HepG2 (cell line): Measurements from ENCODE around the gene YLPM1.

Experiments
- ATF6 ChIP-seq: sonication (generic); formaldehyde crosslinking; conservative IDR thresholded peaks from 2 replicates; pipeline ENCODE4 v1.4.0; 2020; ENCODE audit warnings: missing genetic modification reagents
- BCL3 ChIP-seq: sonication (generic); formaldehyde crosslinking; IDR thresholded peaks from 2 replicates; pipeline ENCODE4 v1.5.1; 2020; ENCODE audit warnings: mild to moderate bottlenecking, missing genetic modification reagents, moderate library complexity
- BHLHE40 ChIP-seq: IDR thresholded peaks from 2 replicates; pipeline ENCODE4 v1.6.1; 2011; ENCODE audit warnings: low read length, improper control_type of control experiment
- BRD4 ChIP-seq: sonication (generic); formaldehyde crosslinking; IDR thresholded peaks from 2 replicates; pipeline ENCODE4 v1.4.0; 2020; ENCODE audit warnings: missing genetic modification reagents
- CTCF ChIP-seq: sonication (generic); formaldehyde crosslinking; IDR thresholded peaks from 2 replicates; pipeline ENCODE4 v1.5.0; 2020; ENCODE audit warnings: mild to moderate bottlenecking, missing genetic modification reagents, moderate library complexity
- EZH2 ChIP-seq: conservative IDR thresholded peaks from 2 replicates; pipeline ENCODE4 v1.6.1; 2012; ENCODE audit warnings: mild to moderate bottlenecking, low read depth, low read length, moderate library complexity
- NFYB ChIP-seq: sonication (generic); formaldehyde crosslinking; IDR thresholded peaks from 2 replicates; pipeline ENCODE4 v1.4.0; 2020; ENCODE audit warnings: missing genetic modification reagents
- PHF20 ChIP-seq: sonication (generic); formaldehyde crosslinking; IDR thresholded peaks from 2 replicates; pipeline ENCODE4 v1.5.0; 2020; ENCODE audit warnings: mild to moderate bottlenecking, missing genetic modification reagents
- SP2 ChIP-seq: sonication (generic); formaldehyde crosslinking; IDR thresholded peaks from 2 replicates; pipeline ENCODE4 v1.5.1; 2020; ENCODE audit warnings: mild to moderate bottlenecking, missing genetic modification reagents
- ZNF235 ChIP-seq: sonication (generic); formaldehyde crosslinking; IDR thresholded peaks from 2 replicates; pipeline ENCODE4 v1.8.1; 2023; ENCODE audit warnings: mild to moderate bottlenecking, missing genetic modification reagents, borderline replicate concordance
- ZNF253 ChIP-seq: sonication (generic); formaldehyde crosslinking; IDR thresholded peaks from 2 replicates; pipeline ENCODE4 v1.8.0; 2022; ENCODE audit warnings: mild to moderate bottlenecking, missing genetic modification reagents, borderline replicate concordance
- ZNF260 ChIP-seq: sonication (generic); formaldehyde crosslinking; IDR thresholded peaks from 2 replicates; pipeline ENCODE4 v1.4.0; 2020; ENCODE audit warnings: missing genetic modification reagents, low read depth, mild to moderate bottlenecking, borderline replicate concordance
- ZNF672 ChIP-seq: sonication (generic); formaldehyde crosslinking; IDR thresholded peaks from 2 replicates; pipeline ENCODE4 v1.8.1; 2022; ENCODE audit warnings: missing genetic modification reagents
- TF ChIP-seq, protein P1 (sequence below): IDR thresholded peaks from 2 replicates; pipeline ENCODE4 v1.6.1; 2016

GRCh38 chr14:74735125-74735524 is 28.0 kb upstream of the YLPM1 start:
- TF ChIP-seq ZNF253 (CRISPR knock-in tag) = no peak
- no peak for TF ChIP-seq EZH2
- no peak for TF ChIP-seq NFYB (CRISPR knock-in tag)
- TF ChIP-seq, protein P1, sequence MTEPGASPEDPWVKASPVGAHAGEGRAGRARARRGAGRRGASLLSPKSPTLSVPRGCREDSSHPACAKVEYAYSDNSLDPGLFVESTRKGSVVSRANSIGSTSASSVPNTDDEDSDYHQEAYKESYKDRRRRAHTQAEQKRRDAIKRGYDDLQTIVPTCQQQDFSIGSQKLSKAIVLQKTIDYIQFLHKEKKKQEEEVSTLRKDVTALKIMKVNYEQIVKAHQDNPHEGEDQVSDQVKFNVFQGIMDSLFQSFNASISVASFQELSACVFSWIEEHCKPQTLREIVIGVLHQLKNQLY = no peak
- no peak for TF ChIP-seq BCL3 (CRISPR knock-in tag)
- TF ChIP-seq ZNF260 (CRISPR knock-in tag) = no peak
- TF ChIP-seq PHF20 (CRISPR knock-in tag) = no peak
- TF ChIP-seq SP2 (CRISPR knock-in tag) = no peak
- TF ChIP-seq ZNF672 = no peak
- TF ChIP-seq ZNF235 (CRISPR knock-in tag) = no peak
- no peak for TF ChIP-seq ATF6 (CRISPR knock-in tag)
- TF ChIP-seq CTCF (CRISPR knock-in tag) = no peak
- no peak for TF ChIP-seq BHLHE40
- no peak for TF ChIP-seq BRD4
